Kidney glomerular epithelial cell (primary cell): Measurements from ENCODE around the gene FYN.
"Not testable (repeated sequence)": the region's sequence is repeated elsewhere in the genome, so short reads cannot be mapped to it uniquely, and the experiment has no call there.

Experiments used
- DNase-seq: peaks from one replicate; lab custom pipeline; 2025; lab: John Stamatoyannopoulos, UW

FYN gene

DNA sequence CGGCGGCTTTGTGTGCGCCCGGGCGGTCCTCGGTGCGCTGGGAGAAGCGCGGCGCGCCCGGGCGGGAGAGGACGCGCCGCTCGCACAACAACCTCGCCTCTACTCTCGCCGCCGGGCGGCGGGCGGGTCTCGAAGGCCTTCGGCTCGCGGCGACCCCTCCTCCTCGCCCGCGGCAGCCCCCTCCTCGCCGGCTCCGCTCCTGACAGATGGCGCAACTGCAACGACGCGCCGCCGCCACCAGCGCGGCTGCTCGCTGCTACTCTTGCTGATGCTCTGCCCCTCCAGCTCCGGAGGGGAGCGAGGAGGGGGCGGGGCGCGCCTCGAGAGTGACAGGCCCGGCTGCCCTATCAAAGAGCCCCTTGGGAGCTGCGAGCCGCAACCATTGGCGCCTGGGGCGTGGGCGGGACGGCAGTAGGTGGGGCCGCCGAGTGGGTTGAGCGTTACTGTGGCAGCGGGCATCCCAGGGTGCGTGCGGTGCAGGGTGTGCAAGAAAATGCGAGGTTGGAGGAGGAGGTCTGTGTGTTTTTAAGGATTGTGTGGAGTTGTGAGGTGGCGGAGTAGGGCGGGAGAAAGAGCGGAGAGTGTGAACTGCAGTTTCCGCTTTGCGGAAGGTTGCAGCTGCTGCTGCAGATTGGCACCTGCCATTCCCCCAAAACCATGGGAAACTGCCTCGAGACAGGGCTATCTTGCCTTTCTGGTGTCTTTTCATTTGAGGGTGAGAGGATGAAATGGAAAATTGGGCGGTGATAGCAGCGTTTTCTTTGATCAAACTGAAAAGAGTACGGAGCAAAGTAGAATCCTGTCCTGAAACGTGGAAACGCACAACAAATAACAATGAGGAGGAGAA lies at the start of gene FYN:
FYN (minus strand) TSS at position 275 of the 847 bp plus-strand sequence. CDS start 153,401 bp downstream, outside the sequence.
- peak; percentile 91 for DNase-seq

DNA sequence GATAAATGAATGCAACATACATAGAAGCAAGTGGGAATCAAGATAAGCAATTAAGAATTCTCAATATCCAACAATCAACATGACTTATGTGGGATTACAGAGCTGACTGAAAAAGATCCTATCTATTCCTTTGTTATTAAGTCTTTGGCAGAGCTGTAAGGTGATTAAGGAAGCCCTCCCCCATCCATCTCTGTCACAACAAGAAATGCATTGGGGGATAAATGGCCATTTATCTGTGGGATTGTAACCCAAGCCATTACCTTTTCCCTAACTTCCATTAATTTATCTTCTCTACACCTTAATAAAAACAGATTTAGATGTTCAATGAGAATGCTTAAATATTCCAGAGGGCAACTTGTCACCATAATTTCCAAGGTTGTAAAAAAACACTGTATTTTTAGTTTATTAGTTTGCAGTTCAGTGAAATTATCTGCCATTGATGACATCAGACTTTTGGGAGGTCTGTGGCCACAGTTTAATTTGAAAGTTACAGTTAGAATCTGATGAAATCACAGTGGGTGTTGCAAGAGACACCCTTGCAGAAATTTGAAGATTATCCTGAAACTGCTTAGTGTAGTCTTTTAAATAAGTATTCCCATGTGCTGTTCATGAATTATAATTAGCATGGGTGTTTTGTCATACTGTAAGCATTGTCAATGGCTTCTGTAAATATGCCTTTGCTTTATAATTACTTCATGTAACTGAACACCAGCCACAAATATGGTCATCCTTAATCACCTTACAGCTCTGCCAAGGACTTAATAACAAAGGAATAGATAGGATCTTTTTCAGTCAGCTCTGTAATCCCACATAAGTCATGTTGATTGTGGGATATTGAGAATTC lies 49.4 kb upstream of the FYN start:
- DNase-seq: no peak

DNA sequence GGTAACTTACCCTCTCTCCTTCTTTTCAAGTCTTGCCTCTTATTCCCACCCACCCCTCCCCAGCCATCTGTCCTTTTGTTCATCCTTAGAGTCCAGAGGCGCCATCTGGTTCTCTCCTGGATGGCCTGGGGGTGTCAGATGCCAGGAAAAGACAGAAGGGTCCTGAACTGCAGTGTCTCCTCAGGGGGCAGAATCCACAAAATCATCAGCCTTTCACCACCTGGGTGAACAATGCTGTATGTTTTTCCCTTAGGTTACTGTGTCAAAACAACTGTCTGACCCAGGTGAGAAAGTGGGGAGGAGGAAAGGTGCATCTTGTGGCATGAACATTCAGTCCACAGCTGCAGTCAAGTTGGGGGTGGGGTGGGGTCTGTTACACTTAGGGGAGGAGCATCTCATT lies 47.9 kb upstream of the FYN start:
- DNase-seq: no peak

DNA sequence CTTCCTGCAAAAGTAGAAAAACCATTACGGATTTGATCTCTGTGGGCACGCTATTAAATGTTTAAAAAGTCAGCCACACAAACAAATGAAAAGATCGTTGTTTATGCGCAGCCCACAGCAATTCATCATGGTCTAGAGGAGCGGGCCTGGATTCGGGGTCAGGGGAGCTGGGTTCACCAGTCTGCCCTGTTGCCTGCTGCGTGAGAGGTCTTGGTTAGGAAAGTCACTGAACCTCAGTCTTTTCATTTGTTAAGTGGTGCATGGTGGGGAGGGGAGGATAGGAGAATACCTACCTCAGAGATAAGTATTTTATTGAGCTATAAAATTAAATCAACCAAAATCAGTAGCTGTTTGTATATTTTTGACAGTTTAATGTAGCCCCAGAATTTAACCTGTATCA lies 47.3 kb upstream of the FYN start:
- DNase-seq: no peak

DNA sequence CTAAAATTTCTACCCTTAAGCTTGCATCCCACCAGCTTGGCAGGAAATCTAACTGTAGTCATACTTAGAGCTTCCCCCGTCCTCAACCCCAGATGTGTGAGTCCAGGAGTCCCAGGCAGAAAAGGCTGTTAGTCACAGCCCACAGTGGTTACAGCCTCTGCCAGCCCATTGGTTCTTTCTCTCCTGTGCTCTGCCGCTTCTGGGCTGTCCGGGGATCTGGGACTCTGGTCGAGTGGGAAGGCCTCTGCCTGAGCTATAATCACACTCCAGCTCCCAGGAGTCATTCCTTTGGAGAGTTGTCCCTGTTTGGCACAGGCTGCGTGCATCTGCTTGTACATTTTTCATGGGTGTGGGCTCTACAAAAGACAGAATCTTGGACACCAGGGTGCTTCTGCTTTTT lies 45.6 kb upstream of the FYN start:
- DNase-seq: no peak

DNA sequence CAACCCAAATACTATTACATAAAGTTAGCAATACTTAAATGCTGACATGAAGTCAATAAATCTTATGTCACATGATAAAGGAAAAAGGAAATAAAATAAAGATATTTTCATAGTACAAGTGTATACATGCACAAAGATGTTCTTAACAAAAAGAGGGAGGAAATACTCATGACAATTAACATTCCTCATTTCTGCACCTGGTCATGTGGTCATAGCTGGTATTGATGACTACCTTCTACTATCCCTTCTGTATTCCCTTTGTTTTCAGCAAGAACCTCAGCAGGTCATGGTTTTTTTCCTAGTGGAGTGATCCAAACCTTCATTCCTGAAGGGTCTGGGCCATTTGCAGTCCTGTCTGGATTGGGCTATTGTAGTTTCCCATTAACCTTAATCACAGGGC lies 43.5 kb upstream of the FYN start:
- no peak for DNase-seq

DNA sequence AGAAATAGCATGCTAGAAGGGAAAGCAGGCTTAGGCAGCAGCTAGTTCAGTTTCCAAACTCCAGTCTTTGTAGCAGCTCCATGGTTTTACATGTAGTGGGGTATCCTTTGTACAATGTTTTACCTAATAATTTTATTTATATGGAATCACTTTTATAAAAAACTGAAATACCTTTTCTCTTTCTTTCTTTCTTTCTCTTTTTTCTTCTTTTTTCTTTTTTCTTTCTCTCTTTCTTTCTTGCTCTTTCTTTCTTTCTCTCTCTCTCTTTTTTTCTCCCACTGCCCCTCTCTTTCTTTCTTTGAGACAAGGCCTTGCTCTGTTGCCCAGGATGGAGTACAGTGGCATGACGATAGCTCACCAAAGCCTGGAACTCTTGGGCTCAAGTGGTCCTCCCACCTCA lies 41.4 kb upstream of the FYN start:
- no peak for DNase-seq

DNA sequence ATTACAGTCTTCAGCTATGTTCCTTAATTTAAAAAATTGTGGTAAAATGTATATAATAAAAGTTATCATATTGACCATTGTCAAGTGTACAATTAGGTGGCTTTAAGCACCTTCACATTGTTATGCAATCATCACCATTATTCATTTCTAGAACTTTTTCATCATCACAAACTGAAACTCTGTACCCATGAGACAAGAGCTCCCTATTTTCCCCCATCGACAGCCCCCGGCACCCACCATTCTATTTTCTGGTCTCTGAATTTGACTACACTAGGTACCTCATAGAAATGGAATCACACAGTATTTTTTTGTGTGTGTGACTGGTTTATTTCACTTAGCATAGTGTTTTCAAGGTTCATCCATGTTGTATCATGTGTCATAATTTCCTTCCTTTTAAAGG lies 39.7 kb upstream of the FYN start:
- DNase-seq: no peak

DNA sequence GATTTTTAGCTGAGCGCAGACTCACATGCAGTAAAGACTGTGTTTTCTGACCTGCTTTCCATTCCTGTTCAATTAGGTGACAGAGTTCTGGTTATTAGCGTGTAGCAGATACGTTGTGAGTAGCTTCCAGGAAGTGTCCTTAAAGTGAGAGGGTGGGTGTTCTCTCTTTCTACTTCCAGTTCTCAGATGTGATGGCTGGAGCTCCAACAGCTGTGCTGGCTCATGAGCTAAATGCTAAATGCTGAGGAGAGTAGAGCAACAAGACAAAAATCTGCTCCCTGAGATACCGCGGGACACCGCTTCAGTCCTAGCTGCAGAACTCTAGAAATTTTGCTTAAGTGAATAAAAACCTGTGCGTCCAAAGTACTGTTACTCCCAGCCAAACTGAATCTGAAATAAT lies 38.2 kb upstream of the FYN start:
- DNase-seq: no peak

DNA sequence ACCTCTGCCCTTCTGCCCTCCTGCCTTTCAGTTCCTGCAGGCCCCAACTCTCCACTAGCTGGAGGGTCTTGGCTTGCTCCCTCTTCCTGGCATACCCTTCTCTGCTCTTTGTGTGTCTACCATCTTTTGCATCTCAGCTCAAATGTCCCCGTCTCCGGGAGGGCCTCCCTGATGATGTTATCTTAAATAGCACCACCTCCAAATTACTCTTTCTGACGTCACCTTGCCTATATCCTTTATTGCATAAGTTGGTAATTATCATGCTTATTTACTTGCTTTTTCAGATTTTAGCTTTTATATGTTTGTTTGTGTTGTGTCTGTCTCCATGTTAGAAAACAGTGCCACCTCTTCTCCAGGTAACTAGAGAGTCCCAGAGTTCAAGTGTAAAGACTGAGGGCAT lies 36.0 kb upstream of the FYN start:
- no peak for DNase-seq

DNA sequence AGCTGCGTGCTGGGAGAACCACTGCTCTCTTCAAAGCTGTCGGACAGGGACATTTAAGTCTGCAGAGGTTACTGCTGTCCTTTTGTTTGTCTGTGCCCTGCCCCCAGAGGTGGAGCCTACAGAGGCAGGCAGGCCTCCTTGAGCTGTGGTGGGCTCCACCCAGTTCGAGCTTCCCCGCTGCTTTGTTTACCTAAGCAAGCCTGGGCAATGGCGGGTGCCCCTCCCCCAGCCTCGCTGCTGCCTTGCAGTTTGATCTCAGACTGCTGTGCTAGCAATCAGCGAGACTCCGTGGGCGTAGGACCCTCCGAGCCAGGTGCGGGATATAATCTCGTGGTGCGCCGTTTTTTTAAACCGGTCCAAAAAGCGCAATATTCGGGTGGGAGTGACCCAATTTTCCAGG lies 35.1 kb upstream of the FYN start:
- DNase-seq: not testable (repeated sequence)

DNA sequence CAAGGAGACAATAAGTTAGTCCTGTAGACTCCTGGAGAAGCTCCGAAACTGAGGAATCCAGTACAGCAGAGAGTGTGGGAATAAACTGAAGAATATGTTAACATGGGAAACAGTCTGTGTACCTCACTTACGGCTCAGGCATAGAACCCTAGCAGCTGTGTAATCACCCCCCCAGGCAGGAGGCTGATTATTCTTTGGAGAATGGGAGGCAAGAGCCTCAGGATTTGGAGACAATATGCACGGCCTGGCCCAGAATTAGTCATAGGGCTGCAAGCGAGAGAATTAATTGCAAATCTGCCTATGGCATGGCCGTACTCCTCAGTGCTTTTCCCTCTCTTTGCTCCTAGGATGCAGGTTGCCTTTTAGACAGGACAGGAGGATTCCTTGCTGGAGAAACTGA lies 27.5 kb upstream of the FYN start:
- no peak for DNase-seq

DNA sequence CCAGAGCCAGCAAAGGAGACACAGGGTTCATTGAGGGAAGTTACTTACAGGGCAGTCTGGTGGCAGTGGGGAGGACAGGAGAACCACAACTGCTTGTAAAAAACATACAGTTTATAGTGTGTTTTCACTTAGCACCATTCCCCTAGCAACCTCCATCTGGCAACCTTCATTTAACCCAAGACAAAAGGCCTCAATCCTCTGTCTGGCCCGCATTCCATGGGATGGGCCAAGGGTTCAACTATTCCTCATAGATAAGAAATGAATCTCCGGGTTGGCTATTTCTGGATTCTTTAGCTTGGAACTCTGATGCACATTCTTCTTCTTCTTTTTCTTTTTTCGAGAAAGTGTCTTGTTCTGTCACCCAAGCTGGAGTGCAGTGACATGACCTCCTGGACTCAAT lies 26.3 kb upstream of the FYN start:
- DNase-seq: no peak

DNA sequence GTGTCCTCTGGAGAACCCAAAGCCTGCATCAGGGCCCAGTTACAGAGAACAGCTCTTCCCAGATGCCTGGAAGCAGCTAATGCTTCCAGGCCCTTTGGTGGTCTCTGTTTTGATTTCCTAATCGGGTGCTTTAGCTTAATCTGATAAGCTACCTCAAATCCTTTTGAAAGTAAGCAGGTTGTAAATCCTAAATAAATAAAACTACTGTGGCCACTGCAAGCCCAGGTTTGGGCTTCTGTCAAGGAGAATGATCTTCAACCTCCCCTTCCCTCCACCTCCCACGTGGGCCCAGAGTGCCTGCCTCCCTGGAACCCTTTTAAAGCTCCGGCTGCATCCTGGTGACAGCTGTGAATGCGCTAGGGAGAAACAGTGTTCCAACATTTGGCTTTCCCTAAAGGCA lies 25.2 kb upstream of the FYN start:
- DNase-seq: no peak

DNA sequence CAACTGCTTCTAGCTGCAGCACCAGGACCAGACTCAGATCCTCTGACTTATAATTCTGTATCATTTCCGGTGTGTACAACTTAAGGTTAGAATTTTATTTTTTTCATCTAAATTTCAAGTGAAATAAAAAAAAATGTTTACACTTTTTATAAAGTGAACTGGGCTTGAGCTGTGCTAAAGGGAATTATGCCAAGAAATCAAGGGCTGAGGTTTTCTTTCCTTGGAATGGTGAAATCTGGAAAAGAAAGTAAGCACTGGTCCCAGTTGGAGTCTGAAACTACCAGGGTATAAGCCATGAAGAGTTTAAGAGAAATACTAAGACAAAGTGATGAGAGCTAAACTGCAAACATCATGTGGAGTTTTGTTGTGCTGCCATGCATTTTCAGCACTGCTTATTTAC lies 21.7 kb upstream of the FYN start:
- DNase-seq: no peak

DNA sequence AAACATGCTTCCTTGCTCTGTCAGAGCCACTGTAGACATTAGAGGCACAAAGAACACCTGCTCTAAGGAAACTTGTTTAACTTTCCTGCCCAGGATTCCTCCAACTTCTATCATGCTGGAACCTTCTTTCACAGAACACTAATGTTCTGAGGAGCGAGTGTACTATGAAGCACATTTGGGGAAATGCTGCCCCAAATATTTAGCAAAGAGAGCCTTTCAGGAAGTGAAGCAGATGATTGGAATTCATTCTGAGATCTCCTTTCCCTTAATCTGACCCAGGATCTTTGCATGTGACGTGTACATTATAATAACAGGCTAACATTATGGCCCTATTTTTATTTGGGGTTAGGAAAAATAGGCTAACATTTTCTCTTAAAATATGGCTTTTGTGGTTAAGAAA lies 21.0 kb upstream of the FYN start:
- DNase-seq: no peak

DNA sequence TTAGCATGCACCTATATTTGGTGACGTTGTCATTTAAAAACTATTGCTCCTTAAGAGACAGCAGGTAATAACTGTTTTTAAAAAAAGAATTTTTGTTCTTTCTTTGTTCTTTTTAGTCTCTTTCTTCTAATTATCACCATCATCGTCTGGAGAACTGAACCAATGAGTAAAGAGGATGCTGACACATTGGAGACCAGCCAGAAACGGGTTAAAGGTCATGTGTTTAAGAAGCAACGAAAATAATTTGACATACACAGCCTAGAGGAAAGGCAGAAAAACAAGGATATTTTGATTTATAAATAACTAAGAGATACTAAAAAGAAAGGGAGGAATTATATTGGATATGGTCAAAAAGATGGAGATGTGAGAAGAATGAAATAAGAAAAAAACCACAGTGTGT lies 19.2 kb upstream of the FYN start:
- no peak for DNase-seq

DNA sequence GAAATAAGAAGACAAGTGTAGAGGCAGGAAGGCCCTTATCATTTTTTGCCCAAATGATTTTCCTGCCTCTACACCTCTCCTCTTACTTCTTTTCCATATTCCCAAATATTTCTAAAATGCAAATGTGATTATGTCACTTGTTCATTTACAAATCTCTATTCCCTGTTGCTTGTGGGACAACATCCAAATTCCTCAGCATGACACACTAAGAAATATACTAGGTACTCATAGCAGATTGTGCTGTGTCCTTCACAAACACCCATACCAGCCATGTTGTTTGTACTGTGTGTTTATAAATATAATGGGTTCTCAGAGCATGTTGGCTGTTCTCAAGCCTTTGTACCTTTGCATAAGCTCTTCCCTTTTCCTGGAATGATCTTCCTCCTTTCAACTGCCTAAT lies 17.7 kb upstream of the FYN start:
- no peak for DNase-seq

DNA sequence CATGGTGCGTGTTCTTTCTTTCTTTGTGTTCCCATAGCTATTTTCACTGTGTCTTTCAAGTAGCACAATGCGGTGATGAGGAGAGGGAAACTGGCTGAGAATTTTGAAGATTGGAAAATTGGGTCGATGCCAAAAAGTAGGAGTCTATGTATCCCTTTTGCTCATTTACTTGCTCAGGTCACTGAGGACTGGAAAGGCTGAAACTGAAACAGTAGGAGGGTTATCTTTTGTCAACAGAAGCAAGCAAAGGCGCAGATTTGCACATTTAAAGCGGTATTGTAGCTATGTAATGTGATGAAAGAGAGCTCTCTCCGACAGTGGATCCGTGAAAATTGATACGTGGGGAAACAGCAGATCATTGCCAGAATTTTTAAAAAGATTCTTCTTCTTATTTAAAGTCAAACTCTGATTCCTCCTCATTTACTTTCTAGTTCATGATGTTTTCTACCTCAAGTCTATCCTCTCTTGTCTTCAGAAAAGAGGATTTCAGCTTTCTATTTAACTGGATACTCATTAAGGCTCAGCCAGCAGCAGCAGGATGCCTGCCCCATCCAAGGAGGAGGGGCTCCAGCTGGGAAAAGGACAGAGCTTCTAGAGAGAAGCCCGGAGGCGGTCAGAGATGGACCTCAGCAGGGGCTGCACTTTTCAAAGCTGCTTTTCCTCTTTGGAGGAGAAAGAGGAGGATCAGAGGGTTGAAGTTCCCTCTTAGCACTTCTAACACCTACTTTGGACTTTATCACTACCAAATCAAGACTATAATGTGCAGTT lies 15.9 kb upstream of the FYN start:
- DNase-seq: no peak

DNA sequence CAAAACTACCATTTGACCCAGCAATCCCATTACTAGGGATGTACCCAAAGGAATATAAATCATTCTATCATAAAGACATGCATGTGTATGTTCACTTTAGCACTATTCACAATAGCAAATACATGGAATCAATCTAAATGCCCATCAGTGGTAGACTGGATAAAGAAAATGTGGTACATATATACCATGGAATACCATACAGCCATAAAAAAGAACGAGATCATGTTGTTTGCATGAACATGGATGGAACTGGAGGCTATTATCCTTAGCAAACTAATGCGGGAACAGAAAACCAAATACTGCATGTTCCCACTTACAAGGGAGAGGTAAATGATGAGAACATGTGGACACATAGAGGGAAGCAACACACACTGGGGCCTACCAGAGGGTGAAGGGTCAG lies 13.5 kb upstream of the FYN start:
- not testable (repeated sequence) for DNase-seq

DNA sequence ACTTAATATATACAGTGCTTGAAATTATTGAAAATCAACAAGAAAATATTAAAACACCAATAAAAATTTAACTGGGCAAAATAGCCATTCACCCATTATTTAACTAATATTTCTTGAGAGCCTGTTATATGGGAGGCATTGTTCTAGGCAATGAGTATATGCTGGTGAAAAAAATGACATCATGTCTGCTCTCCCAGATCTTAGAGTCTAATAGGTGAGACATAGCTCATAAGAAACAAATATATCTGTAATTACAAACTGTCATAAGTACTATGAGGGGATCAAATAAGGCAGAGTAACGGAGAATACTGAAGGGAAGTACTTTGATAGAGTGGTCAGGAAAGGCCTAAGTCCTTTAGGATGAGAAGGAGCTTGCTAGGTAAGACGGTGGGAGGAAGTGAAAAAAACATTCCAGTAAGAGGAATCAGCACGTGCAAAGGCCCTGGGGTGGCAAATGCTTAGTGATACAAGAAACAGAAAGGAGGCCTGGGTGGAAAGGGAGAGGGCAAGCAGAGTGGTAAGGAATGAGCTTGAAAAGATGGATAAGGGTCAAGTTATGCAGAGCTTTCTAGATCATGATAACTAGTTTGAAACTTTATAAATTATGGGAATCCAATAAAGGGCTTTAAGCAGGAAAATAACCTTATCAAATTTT lies 12.2 kb upstream of the FYN start:
- no peak for DNase-seq

DNA sequence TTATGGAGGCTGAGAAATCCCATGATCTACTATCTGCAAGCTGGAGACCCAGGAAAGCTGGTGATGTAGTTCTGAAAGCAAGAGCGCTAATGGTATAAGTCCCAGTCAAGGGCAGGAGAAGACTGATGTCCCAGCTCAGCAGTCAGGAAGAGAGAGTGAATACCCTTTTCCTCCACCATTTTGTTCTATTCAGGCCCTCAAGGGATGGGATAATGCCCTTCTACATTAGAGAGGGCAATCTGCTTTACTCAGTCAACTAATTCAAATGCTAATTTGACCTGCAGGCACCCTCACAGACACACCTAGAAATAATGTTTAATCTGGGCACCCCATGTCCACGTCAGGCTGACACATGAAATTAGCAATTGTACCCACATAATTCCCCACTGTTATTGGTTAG lies 10.8 kb upstream of the FYN start:
- no peak for DNase-seq
